Body of pancreas (tissue), 4 donors: ENCODE results near the gene SCPEP1.

ENCODE experiments used
- CTCF ChIP-seq, 7 experiments: fragments of 450-650 bp in 4 of 7; fragments of 200-600 bp in 3 of 7; sonication (generic) in 3 of 7; IDR thresholded peaks; one replicate each; pipeline ENCODE4 v1.5.1; 2016 to 2019; ENCODE audit warnings: antibody characterized with exemption in 7 of 7
- POLR2A ChIP-seq, 3 donors: fragments of 450-650 bp; IDR thresholded peaks; one replicate each; pipeline ENCODE4 v1.6.1; 2016; ENCODE audit warnings: antibody characterized with exemption in 3 of 3, mild to moderate bottlenecking in 2 of 3

- TF ChIP-seq CTCF (IDR thresholded peaks at IDR 0.05) (no peak), POLR2A (IDR thresholded peaks at IDR 0.05) (no peak)
These were observed 19.4 kb downstream of the SCPEP1 start for GRCh38 chr17:56997313-56997712.
